NCI-H82 treated with DMSO at 0.1 percent for 48 hours (cell line): ENCODE results near the gene RMND5A.

Source experiments
- DNase-seq: peaks from one replicate; lab custom pipeline; 2025; ENCODE audit not compliant: unreplicated experiment; lab: John Stamatoyannopoulos, UW

Gene RMND5A

DNA sequence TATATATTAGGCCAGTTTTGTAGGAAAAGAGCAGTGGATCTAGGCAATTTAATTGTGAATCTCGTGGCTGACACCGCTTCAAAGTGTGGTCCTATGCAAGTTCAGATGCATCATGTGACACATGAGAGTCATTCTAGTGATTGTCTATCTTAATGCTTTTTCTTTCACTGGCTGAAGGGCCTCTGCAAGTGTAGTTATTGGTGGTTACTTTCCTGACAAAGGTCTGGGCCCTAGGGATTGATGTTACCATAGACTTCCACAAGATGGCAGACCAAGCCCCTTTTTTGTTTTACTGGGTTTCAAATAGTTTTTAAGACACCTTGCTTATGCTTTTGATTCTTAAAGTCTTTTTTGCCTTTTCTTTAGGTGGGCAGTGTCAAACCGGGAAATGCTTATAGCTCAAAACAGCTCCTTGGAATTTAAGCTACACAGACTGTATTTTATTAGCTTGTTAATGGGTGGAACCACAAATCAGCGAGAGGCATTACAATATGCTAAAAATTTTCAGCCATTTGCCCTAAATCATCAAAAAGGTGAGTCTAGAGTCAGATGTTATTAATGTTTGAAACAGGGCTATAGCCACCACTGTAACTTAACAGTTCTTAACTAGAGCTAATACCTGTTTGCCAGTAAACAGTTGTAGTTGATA lies 44.7 kb downstream of the RMND5A start:
- peak; percentile 19 for DNase-seq

DNA sequence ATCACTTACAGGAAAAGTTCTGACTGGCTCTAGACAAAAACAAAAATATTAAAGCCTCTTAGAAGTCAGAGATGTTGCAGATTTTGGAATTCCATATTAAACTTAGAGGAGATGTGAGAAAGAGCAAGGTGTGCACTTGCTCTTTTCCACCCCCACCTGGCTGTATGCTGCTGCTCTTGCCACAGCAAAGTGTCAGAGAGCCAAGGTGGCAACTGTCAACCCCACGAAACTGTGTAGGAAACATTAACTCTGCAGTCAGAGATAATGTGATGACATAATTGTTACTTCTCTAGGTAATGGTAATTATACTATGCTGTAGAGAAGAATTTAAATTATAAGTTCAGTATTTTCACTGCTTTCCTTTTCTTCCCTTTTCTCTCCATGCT lies 45.2 kb downstream of the RMND5A start:
- no peak for DNase-seq

DNA sequence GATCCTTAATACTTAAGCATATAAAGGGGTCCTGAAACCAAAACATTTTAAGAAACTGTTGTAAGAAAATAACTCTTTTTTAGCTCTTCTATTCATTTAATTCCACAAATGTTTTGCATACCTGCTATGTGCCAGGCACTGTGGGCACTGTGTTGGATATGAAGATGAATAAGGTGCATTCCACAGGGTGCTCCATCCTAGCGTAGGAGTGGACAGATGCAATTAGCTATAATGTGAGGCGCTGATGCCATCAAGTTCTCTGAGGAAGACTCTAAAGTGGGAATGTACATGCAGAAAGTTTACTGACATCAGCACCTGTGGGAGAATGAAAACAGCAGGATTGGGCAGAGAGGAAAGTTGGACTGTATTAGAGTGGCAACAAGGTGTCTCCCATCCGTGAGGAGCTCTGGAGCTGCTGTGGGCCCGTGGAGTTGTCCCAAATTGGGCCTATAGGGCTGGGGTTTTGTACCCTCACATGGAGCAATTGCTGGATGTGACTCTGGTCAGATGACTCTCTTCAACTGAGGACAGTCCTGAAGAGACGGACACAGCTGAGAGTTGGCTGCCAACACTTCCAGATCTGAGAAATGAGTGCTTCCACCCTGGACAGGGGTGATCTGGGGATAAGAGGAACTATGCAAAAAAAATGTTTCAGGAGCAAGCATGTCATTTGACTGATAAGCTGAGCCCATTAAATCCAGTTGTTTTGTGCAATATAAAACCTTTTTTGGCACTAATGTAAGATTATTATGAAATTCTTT lies 48.3 kb downstream of the RMND5A start:
- DNase-seq, result no peak

DNA sequence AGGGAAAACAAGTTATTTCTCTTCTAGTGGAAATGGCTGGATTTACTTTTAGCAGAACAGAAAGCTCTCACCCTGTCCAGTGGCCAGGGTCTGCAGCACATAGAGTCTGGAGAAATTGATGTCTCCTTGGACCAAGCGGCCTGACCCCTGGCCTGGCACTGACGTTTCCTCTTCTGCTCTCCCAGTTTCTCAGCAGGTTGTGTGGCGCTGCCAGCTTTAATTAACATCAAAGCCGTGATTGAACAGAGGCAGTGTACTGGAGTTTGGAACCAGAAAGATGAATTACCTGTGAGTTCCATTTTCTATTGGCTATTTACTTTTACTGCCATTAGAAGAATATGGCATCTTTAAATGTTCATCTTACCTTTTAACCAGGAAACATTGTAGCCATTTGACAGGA lies 49.7 kb downstream of the RMND5A start:
- DNase-seq, result no peak

DNA sequence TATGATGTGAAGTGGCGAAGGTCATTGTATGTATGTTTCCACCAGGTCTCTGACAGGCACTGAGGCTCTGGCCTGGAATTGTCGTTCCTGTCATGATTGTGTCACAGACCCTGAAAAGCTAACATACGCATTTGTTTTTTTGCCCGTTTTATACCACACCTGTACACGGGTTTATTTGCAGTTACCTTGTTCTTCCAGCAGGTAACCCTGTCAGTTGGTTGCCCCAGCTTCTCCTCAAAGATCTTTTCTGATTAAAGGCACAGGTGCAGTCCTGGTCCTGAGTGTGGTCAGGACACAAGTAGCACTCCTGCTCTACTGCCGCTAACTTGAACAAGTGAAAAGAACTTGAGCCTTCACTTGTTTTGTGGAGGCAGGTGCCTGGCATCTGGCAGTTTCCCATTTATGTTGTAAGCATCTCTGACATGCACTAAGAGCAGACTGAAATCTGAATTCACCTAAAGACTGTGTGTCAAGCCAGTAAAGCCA lies 50.8 kb downstream of the RMND5A start:
- DNase-seq, result no peak

DNA sequence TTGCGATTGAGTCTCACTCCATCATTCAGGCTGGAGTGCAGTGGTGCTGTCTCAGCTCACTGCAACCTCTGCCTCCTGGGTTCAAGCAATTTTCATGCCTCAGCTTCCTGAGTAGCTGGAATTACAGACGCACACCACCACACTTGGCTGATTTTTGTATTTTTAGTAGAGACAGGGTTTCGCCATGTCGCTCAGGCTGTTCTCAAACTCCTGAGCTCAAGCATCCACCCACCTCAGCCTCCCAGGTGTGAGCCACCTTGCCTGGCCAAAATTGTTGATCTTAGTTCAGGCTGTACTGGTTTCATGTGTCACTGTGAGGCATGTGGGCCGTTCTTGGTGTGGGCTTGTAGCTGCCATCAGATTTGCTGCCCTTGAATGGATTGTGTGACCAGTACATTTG lies 52.5 kb downstream of the RMND5A start:
- no peak for DNase-seq

DNA sequence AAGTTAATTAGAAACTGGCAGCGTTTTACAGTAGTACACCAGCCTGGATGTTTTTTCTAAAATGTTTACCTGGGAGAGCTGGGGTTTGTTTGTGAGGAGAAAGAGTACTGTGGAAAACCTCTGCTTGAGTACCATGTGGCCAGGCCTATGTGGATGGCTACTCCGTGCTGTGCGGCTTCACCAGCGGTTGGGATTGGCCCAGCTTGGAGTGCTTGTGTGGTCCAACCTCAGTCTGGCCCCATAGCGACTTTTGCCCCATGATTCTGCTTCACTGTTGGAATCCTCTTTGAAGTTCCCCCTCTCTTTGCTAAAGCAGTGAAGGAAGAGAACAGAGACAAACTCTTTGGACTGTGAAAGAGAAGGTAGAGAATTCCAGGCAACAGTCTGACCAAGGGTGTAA lies 54.8 kb downstream of the RMND5A start:
- DNase-seq, result no peak

DNA sequence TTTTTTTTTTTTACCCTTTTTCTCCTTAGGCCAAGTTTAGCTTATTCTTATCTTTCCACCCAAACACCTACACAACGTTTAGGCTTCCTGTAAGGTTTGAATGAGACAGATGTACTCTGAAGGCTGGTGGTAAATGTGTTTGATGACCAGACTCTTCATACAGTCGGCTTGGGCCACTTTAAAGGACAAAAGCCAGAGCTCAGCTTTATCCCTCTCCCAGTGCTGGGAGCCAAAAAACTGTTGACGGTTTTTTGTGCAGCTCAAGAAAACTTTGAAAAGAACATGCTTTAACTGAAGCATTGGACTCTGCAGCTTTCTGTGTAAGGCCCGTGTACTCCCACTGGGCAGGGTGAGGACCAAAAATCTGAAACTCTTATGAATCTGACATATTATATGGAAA lies 55.2 kb downstream of the RMND5A start:
- DNase-seq, result no peak

DNA sequence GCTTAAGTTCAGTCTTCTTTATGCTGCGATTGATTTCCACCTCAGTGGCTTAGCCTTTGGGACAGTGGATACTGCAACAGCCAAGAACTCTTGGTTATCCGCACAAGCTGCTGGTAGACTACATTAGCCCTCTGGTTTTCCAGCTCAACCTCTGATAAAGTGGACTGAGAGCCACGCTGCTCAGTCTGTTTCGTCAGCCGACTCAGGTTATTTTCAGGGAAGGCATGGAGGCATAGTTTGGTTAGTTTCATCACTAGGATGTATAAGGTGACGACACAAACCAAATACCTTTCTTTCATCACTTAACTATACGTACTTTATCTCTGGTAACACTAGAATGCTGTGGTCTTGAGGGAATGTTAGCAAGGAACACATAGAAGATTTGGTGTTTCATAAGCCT lies 56.4 kb downstream of the RMND5A start:
- no peak for DNase-seq

DNA sequence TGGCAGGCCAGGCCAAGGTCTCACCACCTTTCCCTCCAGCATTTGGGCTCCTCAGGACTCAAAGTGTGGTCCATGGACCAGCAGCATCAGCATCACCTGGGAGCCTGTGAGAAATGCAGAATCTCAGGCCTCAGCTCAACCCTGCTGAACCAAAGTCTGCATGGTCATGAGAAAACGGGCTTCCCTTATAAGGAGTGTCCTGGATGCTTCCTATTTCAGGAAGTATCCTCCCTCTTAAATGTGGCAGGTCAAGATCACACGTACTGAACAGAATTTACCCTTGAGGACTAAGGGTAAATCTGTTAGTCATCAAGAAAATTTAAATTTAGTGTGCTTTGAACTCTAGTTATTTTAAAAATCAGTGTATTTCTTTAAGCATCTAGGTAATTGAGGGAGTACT lies 58.9 kb downstream of the RMND5A start:
- no peak for DNase-seq

DNA sequence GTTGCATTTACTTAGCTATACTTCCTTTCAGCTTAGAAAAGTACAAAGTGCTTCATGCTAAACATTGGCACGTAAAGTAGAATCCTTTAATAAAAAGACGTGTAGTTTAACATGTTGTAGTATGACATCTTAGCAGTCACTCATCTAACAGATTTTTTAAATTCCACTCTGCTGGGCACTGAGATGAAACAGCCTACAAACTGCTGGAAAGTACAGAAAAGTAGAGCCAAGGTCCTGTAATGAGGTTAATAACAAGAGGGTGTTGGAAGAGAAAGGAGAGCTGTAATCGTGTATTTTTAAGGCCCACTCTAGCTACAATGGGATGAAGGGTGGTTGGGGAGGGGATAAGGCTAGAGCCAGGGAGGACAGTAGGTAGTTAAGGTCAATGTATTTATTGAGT lies 59.9 kb downstream of the RMND5A start:
- DNase-seq, result no peak

DNA sequence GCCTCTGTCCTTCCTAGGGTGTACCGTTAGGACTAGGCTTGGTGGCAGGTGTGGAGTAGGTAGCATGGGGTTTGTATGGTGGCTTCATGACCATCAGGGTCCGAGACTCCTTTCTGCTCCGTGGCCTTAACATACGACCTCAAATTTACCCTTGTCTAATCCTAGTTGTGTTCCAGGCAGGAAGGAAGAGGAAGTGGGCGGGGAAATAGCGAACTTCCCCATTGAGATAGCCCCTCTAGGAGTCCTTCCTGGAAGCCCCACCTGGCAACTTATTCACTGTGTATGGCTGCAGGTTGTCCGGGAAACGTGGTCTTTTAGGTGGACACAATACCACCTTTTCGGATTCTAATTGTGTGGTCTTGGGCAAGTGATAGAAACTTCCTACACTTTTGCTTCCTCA lies 61.3 kb downstream of the RMND5A start:
- DNase-seq, result no peak

DNA sequence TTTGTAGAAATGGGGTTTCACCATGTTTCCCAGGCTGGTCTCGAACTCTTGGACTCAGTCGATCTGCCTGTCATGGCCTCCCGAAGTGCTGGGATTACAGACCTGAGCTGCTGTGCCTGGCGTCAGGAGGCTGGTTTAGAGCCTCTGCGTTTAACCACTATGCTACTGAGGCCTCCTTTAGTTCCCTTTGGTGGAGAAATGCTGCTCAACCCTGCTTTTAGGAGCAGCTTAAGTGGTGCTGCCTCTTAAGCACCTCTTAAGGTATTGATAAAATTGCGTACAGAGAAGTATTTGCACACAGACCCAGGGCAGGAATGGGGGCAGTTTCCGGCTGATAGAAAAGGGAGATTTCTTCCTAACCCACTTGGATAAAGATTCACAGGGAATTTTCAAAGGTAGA lies 62.7 kb downstream of the RMND5A start:
- no peak for DNase-seq

DNA sequence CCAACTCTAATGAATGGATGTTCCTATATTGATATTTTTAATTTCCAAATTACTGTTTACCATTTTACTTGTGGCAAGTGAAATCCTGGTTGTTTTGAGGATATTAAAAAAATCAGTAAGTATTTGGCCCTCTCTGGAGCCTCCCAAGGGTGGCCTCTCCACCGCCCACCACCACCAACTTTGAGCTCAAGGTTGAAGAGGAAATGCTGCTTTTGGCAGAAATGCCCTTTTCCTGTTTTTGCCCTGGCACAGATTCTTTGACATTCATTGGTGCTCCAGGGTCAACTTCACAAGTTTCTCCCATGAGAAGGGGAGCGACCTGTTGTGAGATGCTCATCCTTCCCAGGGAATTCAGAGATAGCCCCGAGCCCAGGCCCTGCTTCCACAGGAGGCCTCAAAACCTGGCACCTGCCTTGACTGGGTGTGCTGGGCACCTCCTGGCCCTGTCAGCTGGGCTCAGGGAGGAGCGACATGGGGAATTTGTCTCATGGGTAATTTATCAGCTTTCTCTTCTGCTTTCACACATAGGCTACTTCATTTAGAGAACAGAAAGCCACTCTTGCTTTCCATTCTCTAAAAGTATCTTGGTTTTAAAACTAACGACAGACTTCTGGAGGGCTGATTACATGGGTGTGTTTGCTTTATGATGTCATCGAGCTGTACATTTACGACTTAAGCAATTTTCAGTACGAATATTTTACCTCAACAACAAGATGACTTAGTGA lies 63.7 kb downstream of the RMND5A start:
- DNase-seq, result no peak

DNA sequence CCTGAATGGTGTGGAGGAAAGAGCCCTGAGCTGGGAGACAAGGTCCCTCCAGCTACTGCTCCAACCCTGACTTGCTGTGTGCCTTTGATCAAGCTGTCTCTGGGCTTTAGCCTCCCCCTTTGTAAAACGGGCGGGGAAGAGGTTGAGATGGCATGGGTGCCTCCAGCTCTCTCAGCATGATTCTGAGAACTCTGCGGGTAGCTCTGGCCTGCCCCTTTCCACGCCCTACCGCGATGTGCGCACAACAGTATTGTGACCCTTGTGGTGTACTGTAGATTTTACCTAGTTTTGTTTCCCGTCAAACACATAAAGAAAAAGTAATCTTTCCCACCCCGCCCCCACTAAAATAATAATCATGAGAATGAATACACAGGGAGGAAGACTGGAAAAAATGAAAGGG lies 65.4 kb downstream of the RMND5A start:
- no peak for DNase-seq

DNA sequence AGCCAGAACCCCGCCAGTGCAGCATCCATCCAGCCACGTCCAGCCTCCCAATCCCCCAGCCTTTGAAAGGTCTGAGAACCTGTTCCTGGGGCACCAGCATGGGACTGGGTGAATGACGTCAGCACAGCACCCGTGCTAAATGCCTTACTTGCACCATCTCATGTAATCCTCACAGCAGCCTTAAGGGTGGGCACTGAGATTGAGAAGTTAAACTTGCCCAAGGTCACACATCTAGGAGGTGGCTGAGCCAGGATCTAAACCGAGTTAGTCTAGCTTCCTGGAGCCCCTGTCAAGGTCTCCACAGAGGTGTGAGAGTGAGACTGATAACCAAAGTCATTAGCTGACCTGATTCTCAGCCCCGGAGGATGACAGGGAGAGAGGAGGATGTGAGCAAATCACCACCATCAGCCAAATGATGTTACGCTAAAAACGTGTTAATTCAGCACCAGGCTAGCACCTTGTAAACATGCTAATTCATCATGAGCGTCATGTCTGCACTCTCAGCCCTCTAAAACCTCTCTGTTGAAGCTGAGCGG lies 66.0 kb downstream of the RMND5A start:
- no peak for DNase-seq

DNA sequence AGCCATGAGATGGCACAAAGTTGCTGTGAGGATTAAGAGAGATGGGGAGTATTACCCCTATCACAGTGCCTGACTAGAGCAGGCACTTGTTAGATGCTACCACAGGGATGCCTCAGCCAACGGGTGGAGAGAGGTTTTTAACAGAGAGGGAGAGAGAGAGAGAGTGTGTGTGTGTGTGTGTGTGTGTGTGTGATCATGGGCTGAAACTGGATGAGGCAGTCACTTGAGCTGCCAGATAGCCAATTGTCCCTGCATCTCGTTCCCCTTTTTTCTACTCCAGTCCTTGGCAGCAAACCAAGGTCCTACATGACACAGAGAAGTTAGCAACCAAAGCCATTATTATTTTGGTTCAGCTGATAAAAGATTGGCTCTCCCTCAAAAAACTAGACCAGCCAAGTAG lies 67.6 kb downstream of the RMND5A start:
- DNase-seq, result no peak

DNA sequence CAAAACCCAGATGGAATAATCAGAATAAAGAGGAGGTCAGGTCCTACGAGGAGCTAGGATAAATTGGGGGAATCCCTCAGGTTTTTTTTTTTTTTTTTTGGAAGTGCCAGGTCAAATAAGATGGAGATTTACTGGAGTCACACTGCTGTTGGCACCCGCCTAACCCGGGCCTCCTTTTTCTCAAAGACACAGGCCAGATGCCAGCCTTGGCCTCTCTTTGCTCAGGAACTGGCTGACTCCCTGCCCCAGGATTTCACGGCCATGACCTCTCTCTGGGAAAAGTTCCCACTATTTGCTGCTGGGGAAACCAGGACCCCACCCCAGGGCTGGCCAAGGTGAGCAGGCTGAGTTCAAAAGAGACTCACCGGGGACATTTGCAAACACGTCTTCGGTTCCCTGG lies 68.1 kb downstream of the RMND5A start:
- no peak for DNase-seq

DNA sequence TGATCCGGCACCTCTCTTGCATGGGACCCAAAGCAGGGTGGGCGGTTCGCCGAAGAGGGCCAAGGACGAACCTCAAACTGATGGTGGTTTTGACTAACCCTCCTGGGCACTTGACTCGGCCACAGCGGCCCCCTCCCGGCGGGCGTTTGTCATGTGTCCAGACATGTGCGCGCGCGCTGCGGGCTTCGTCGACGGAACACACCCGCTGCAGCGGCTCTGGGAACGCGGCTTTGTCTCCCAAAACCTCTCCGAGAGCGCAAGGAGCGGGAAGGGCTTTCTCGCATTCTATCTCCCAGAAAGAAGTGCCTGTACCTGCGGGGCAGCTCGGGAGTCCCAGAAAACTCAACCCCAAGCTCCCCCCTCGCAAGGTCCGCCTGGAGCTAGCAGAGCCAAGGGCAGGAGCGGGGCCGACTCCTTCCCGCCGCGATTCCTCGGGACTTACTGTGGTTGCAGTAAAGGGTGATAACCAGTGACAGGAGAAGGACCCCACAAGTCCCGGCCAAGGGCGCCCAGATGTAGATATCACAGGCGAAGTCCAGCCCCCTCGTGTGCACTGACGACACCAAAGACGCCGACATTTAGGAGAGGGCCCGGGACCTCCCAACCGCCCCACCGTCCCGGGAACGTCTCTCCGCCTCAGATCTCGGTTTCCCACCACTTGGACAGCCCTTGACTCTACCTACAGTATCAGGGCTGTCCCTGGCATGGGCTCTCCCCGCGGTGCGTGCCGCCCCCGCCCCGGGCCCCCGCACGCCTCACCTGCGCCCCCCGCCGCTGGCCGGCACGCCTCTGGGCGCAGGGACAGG lies 69.0 kb downstream of the RMND5A start:
- no peak for DNase-seq

DNA sequence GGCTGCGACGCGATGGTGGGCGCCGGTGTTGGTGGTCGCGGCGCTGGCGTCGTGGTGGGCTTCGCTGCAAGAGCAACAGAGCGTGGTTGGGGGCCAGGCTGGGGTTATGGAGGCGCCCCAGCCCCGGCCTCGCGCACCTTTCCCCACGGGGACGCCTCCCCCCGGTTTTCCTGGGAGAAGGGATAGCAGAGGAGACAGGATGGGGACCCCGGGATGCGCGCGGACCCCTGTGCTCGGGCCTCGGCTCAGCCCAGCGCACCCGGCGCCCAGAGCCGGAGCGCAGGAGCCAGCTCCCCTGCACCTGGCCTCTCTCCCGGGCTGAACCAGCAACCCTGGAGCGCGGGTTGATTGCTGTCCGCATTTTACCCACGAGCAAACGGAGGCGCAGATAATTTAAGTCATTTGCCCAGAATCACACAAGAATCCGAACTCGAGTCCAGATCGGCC lies 69.6 kb downstream of the RMND5A start:
- no peak for DNase-seq

DNA sequence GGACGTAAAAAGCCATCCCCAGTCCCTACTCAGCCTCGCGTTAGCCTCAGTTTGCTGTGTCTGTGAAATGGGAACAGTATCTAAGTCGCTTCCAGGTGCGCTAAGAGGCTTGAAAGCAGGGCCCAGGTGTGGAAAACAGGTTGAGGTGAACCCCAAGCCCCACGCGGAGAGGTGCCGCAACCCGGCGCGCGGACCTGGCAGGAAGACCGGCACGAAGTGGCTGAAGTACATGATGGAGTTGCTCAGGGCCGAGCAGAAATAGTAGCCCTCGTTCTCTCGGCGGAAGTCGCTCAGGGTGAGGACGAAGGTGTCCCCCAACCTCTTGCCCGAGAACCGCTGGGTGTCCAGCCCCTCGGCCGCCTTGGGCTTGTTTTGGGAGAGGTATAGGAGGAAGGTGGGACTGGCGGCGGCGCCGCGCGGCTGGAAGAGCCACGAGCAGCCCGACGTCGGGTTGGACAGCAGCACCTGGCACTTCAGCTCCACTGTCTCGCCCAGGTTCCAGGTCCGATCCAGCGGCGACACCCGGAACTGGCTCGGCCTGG lies 70.1 kb downstream of the RMND5A start:
- DNase-seq, result no peak
